CD4-positive, alpha-beta T cell treated with Interleukin-1 beta for 1 hour (primary cell): Measurements from ENCODE around the gene GINS2.

Source experiments
- DNase-seq, 2 donors: peaks; one replicate each; pipeline ENCODE4 v3.0.0-alpha.2; 2020 to 2022

GINS2 gene

DNA sequence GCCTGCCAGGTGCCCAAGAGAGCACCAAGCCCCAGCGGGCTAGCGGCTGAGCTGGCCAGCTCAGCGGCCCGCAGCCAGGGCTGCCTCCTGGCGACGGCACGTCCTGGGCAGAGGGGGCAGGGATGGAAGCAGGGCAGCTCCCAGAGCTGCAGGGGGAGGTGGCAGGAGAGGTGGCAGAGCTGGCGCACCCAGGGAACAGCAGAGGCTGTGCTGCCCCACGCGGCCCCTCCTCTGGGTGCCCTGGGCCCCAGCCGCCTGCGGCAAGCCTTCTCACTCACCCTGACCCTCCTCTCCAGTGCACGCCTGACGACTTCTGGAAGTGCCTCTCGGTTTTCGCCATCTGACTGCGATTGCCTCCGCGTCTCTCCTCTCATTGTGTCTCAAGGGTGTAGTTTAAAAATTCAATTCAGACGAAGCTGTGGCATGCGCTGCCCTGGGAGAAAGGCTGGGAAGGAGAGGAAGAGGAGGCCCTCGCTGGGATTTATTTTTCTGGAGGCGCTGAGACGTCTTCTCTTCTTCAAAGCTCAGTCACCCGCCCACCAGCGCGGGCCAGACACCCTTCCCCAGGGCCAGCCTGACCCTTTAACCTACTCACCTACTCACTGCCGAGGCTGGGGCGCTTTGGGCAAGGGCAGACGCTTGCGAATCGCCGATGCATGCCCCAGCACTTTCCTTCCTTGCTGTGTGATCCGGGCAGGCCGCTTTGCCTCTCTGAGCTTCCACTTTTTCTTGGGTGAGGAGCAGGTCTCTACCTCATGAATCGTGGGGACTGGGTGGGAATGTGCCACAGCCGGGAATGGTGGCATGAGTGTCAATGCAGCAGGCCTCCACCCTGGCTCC, 50.7 kb downstream of the GINS2 start:
- no peak for DNase-seq

- no peak for DNase-seq
Measured at GRCh38 chr16:85637061-85637807, 51.5 kb downstream of the GINS2 start.

- DNase-seq = no peak
Measured at GRCh38 chr16:85636234-85636812, 52.4 kb downstream of the GINS2 start.

GRCh38 chr16:85635545-85636140, 53.1 kb downstream of the GINS2 start:
- no peak for DNase-seq

DNA sequence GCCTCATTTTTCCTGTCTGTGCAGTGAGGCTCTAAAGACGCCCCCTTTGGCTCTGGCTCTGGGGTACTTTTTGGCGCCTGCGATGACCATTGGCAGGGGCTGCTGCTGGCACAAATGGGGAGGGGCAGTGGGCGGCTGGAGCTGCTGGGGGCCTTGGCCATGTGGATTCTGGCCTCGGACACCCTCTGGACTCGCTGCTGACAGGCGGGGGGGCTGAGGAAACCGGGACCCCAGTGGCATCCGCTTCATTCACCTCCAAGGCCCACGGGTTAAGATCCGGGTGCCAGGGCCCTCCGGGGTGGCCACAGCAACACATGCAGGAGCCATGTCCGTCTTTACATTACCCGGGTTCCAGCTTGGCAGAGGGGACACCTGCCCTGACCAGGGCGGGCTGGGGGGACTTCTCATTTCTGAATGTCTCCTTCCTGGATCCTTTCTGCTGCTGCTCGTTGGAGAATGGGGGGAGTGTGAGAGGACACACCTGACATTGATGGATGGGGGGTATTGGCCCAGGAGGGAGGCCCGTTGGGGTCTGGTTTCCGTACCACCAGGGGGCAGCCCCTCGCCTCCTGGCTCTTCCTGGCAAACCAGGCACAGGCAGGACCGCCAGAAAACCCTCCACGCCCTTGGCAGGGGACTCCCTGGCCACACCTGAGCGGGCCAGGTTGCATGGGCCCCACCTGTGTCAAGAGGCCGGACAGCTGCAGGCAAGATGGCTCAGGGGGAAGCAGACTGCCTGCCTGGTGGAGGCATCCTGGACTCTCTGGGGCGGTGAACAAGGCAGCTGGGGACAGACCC, 53.8 kb downstream of the GINS2 start:
- DNase-seq = no peak

- DNase-seq = no peak
Measured at GRCh38 chr16:85633888-85634287, 54.9 kb downstream of the GINS2 start.

- DNase-seq = no peak
Measured at GRCh38 chr16:85633438-85633743, 55.4 kb downstream of the GINS2 start.

DNA sequence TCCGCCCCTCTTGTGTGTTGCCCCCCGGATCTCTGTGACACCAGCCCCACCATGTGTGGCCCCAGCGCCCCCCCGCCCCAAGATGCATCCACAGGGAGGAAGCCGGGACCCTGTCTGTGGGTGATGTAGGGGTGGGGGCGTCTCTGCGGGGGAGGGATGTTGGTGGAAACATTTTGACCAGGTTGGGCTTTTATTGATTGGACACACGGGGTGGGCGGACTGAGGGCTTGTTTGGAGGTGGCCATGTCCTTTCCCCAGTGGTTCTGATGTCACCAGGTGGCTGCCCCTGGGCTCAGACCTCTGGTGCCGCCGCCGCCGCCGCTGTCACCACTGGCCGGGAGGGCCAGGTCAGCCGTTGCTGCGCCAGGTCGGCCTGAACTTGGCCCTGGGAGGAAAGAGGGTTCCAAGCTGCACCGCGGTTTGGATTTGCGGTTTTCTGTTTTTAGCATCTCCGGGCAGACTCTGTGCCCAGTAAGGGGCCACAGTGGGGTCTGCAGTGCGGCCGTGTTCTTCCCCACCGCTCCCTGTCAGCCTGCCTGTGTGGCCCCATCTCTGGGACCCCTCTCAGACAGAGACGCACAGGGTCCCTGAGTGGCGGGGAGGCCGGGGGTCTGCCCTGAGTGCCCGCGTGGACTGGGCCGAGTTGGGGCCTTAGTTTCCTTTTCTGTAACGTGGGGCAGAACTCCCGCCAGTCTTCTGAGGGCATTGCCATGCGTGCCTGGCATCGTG, 55.9 kb downstream of the GINS2 start:
- no peak for DNase-seq

DNA sequence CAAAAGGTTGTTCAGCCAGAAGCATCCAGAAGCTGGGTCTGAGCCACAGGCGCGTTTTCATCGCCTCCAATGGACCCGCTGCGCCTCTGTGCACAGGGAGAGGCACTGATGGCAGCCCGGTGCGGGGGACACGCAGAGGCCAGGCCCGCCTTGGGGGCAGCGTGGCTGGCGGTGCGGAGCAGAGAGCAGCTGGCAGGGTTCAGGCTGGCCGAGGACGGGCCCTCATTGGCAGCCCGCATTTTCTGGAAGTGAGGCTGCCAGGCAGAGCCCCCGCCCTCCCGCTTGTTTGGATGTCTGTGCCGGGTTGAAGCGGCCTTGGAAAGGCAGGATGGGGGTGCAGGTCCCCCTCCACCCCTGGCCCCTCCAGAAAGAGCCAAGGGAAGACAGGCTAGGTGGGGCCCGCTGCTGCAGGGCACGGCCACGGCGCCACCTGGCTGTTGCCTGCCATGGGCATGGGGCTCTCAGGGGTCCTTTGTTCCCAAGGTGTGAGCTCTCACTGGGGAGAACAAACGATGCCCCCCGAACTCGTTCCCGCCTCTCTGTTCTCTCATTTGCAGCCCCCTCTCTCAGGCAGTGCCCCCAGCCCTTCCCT, 56.9 kb downstream of the GINS2 start:
- no peak for DNase-seq

DNA sequence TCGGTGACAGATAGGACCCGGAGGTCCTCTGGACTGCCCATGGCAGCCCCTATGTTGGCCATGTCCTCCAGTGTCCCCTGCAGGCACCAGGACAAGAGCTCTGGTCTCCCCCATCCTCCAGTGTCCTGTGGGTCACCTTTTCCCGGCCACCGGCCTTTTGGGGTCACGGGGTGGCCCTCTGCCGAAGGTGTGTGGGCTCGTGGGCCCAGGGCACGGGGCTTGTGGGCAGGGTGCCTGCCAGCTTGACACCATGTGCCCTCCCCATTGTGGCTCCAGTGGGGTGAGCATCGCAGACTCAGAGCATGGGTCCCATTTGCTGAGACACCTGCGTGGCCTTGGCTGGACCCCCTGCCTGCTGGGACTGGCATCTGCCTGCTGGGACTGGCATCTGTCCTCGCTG, 57.5 kb downstream of the GINS2 start:
- no peak for DNase-seq

- no peak for DNase-seq
Measured at GRCh38 chr16:85629853-85630252, 58.9 kb downstream of the GINS2 start.

DNA sequence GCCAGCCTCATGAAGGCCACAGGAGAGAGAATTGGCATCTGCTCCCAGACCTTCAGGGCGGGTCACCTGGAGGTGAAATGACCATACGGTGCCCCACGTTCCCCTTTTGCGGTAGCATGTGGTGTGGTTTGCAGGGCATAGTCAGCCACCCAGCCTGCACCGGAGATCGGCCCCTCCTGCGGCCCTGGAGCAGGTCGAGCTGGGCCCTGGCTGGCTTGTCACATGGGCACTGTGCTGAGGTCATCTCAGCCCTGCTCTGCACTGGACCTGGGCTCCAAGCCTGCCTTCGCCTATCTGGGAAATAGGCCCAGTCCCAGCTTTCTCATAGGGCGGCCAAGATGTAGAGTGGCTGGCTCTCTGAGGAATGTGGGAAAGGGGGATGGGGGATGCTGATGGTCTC, 59.4 kb downstream of the GINS2 start:
- DNase-seq = no peak

DNA sequence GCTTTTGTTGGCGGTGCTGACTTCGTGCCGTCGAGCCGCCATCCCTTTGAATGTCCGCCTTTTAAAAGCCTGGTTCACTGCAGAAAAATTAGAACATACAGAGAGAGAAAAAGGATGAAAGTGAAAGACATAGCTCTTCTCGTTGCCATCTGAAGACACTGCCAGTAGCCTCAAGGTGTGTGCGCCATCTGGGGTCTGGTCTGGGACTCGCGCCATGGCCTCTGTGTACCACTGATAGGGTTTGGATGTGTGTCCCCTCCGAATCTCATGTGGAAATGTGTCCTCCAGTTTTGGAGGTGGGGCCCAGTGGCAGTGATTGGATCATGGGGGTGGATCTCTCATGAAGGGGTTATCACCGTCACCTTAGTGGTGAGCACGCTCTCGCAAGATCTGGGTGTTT, 60.1 kb downstream of the GINS2 start:
- no peak for DNase-seq

DNA sequence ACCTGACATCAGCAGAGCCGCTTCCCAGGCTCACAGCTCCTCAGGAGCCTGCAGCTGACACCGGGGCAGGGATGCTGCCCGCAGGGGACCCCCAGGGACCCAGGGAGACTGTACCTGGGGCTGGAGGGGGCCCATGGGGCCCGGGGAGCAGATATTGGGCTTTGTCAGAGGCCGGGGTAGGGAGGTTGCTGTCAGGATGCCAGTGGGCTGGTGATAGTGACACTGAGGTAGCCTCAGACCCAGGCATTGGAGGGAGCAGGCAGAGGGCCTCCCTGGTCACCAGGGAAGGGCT, 60.5 kb downstream of the GINS2 start:
- DNase-seq = no peak

DNA sequence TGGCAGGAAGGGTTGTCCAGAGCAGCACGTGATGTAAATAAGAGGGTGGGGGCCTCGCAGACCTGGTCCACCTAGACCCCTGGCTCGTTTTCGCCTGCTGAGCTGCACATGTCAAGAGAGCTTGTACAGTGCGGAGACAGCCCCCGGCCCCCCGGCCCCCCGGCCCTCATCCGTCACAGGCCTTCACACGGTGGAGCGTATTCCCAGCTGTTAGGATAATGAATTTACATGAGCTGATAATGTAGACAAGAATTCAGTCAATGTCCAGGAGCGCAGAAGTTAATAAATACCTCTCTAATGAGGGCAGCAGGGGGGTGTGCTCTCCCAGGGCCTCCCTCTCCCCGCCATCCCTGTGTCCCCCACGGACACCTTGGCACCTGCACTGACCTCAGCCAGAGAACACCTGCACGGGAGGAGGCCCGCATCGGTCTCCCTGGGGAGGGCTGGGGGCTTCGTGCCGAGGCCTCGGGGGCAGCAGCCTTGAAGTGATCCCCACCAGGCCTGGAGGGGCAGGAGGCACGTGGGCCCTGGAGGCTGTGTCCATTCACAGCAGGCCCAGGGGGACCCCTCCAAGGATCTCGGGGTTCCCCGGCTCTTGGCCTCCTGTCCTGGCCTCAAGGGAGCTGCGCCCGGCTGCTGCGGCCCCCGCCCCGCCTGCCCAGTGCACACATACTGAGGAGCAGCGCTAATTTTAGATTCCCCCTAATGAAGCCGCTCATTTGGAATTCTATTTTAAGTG, 61.1 kb downstream of the GINS2 start:
- no peak for DNase-seq

DNA sequence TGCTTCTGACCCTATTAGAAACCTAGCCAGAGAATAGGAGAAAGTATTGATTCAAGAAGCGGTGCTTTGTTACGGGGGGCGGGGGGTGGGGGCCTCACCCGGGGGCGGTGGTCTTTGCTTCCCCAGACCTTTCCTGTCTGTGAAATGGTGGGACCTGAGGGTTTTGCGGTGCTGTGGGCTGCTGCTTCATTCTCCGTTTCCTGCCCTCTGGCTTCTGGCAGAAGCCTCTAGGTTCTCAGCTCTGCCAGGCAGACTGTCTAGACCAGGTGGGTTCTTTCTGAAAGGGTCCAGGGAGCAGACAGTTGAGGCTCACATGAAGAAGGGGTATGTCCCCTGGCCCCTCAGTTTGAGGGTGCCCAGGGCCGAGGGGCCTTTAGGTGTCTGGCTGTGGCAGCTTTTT, 61.7 kb downstream of the GINS2 start:
- no peak for DNase-seq
